NB4 (cell line): ENCODE measurements around the gene FCMR.

Experiments used
- DNase-seq: peaks from one replicate; pipeline ENCODE4 v3.0.0; 2010; ENCODE audit warnings: low read depth
- H3K4me3 ChIP-seq: one replicate; pipeline ENCODE4 v1.5.1; 2011; ENCODE audit warnings: mild to moderate bottlenecking, low read depth, low read length, moderate library complexity
- CTCF ChIP-seq: IDR thresholded peaks from one replicate; pipeline ENCODE4 v1.5.1; 2012; ENCODE audit warnings: low read depth, low read length
- MAX ChIP-seq: IDR thresholded peaks from 2 replicates; pipeline ENCODE4 v1.6.1; 2011; ENCODE audit warnings: low read depth, low read length
- MYC ChIP-seq: IDR thresholded peaks from 2 replicates; pipeline ENCODE4 v1.6.1; 2011; ENCODE audit warnings: low read depth, low read length
- POLR2A ChIP-seq: IDR thresholded peaks from 2 replicates; pipeline ENCODE4 v1.6.1; 2011; ENCODE audit warnings: mild to moderate bottlenecking; ENCODE audit not compliant: insufficient read length; ENCODE audit errors: extremely low read depth

FCMR gene

GRCh38 chr1:206867239-206867638 lies 54.5 kb downstream of the FCMR start:
- H3K4me3 ChIP-seq, result no peak overlapping the region
- no peak for DNase-seq
- no peak for TF ChIP-seq MYC
- TF ChIP-seq POLR2A, result no peak
- no peak for TF ChIP-seq CTCF
- no peak for TF ChIP-seq MAX

GRCh38 chr1:206866062-206866461 lies 55.7 kb downstream of the FCMR start:
- no peak overlapping the region for H3K4me3 ChIP-seq
- no peak for DNase-seq
- no peak for TF ChIP-seq CTCF
- no peak for TF ChIP-seq MYC
- no peak for TF ChIP-seq MAX
- no peak for TF ChIP-seq POLR2A

- peak; percentile 76 for DNase-seq
Observed at GRCh38 chr1:206864939-206865671, 56.6 kb downstream of the FCMR start, which contains the start of gene IL20. IL20 (plus strand) TSS chr1:206865623; CDS start chr1:206865853, 230 bp downstream.

GRCh38 chr1:206863266-206863665 lies 58.5 kb downstream of the FCMR start:
- no peak for DNase-seq
- no peak for TF ChIP-seq POLR2A
- H3K4me3 ChIP-seq, result no peak overlapping the region

More at GRCh38 chr1:206864939-206865671, 56.6 kb downstream of the FCMR start, which contains the start of gene IL20:
- TF ChIP-seq POLR2A (no peak), MAX (peak; percentile 58; the same call in 1 of the 2 replicates), MYC (peak; percentile 35; the same call in 1 of the 2 replicates), CTCF (peak; percentile 98)
- H3K4me3 ChIP-seq, result no peak within 1 kb of the TSS

- DNase-seq, result no peak
- no peak for TF ChIP-seq POLR2A
- no peak for TF ChIP-seq CTCF
- TF ChIP-seq MYC, result no peak
- no peak for TF ChIP-seq MAX
- no peak overlapping the region for H3K4me3 ChIP-seq
Observed at GRCh38 chr1:206860165-206860564, 61.6 kb downstream of the FCMR start.

- no peak for DNase-seq
- no peak overlapping the region for H3K4me3 ChIP-seq
- TF ChIP-seq POLR2A, result no peak
- TF ChIP-seq CTCF, result no peak
- TF ChIP-seq MAX, result no peak
- TF ChIP-seq MYC, result no peak
Observed at GRCh38 chr1:206859082-206859521, 62.6 kb downstream of the FCMR start.
